HCT116 (cell line): ENCODE results near the gene KCNK1. TPM values are rescaled to one million over a fixed set of nuclear protein-coding genes. Genes with fewer than 3 reads are reported as not detected.

ENCODE experiments used
- ATAC-seq: fragments of 200-7000 bp; cut with Tn5 transposase; 2 replicates; pipeline ENCODE4 v1.9.1; 2020; ENCODE audit warnings: mild to moderate bottlenecking, moderate library complexity
- BruUV-seq: library from RNA; stranded (reverse); fragments of 400-500 nt; replicated peaks from 2 replicates; lab custom pipeline; 2021; lab: Mats Ljungman, UMichigan
- CTCF ChIA-PET: fragments of 300-600 bp; sonication (Branson Sonifier 250); formaldehyde crosslinking; loops from one replicate; lab custom pipeline; 2021; ENCODE audit warnings: antibody characterized with exemption; lab: Charles Lee
- POLR2A ChIA-PET: fragments of 300-600, 350-600 bp; sonication (Branson Sonifier 250); formaldehyde crosslinking; loops from one replicate; lab custom pipeline; 2021; ENCODE audit warnings: antibody characterized with exemption; lab: Charles Lee
- RAD21 ChIA-PET, 2 experiments: fragments of 300-600 bp; sonication (Branson Sonifier 250); formaldehyde crosslinking; loops; one replicate each; lab custom pipeline; 2023; ENCODE audit warnings: low total read pairs in 2 of 2; ENCODE audit not compliant: uncharacterized antibody in 2 of 2, unreplicated experiment in 2 of 2, low non-redundant PET in 1 of 2; lab: Charles Lee
- DNase-seq: peaks from one replicate; pipeline ENCODE4 v3.0.0-alpha.2; 2010; ENCODE audit warnings: low read depth, low spot score
- H2AFZ ChIP-seq: fragments of 200-600 bp; shearing (Covaris generic), sonication (generic); 2 replicates; pipeline ENCODE4 v1.6.1; 2017; ENCODE audit warnings: low read depth, mixed run types, mixed read lengths, antibody characterized with exemption, low read length; ENCODE audit not compliant: poor library complexity, severe bottlenecking
- H3K27ac ChIP-seq: 2 replicates; pipeline ENCODE4 v1.5.1; 2012; ENCODE audit warnings: low read depth, low read length
- H3K27me3 ChIP-seq: fragments of 200-600 bp; sonication (generic); 2 replicates; pipeline ENCODE4 v1.6.1; 2016; ENCODE audit warnings: mixed run types, low read length, mixed read lengths; ENCODE audit not compliant: insufficient read depth
- H3K36me3 ChIP-seq, 2 experiments: fragments of 200-500 bp in 1 of 2; fragments of 200-600 bp in 1 of 2; sonication (Bioruptor generic) in 1 of 2; sonication (generic) in 1 of 2; 2 replicates each; pipeline versions ENCODE4 v1.5.1 to v1.6.1; 2014 to 2016; ENCODE audit warnings: low read length in 2 of 2, inconsistent platforms in 1 of 2, mixed read lengths in 1 of 2, mixed run types in 1 of 2; ENCODE audit not compliant: insufficient read depth in 2 of 2, control insufficient read depth in 1 of 2
- H3K4me1 ChIP-seq, 2 experiments: fragments of 200-600 bp in 1 of 2; sonication (generic) in 1 of 2; 2 replicates each; pipeline versions ENCODE4 v1.5.1 to v1.6.1; 2012 to 2017; ENCODE audit warnings: low read length in 2 of 2, inconsistent platforms in 1 of 2, mild to moderate bottlenecking in 1 of 2, mixed read lengths in 1 of 2, mixed run types in 1 of 2, moderate library complexity in 1 of 2; ENCODE audit not compliant: insufficient read depth in 2 of 2, control insufficient read depth in 1 of 2
- H3K4me2 ChIP-seq: fragments of 200-600 bp; sonication (generic); 2 replicates; pipeline ENCODE4 v1.6.1; 2017; ENCODE audit warnings: mixed run types, low read length, mixed read lengths
- H3K4me3 ChIP-seq, 2 experiments: fragments of 200-600 bp in 1 of 2; sonication (generic) in 1 of 2; replicated peaks in 1 of 2; 2 replicates each; pipeline ENCODE4 v1.5.1; 2011 to 2016; ENCODE audit warnings: low read length in 2 of 2, control low read depth in 1 of 2, low read depth in 1 of 2, mild to moderate bottlenecking in 1 of 2, mixed read lengths in 1 of 2, mixed run types in 1 of 2
- H3K79me2 ChIP-seq: fragments of 200-600 bp; sonication (generic); 2 replicates; pipeline ENCODE4 v1.6.1; 2017; ENCODE audit warnings: mild to moderate bottlenecking, mixed run types, low read length, moderate library complexity, mixed read lengths; ENCODE audit not compliant: insufficient read depth
- H3K9ac ChIP-seq: fragments of 200-600 bp; sonication (generic); 2 replicates; pipeline ENCODE4 v1.6.1; 2016; ENCODE audit warnings: low read length, mixed read lengths
- H3K9me2 ChIP-seq: fragments of 200-600 bp; sonication (generic), shearing (Covaris generic); 2 replicates; pipeline ENCODE4 v1.6.1; 2017; ENCODE audit warnings: mixed run types, mild to moderate bottlenecking, moderate library complexity; ENCODE audit not compliant: insufficient read depth
- H3K9me3 ChIP-seq, 2 experiments: fragments of 200-500 bp in 1 of 2; fragments of 200-600 bp in 1 of 2; sonication (Bioruptor generic) in 1 of 2; sonication (generic) in 1 of 2; 2 replicates each; pipeline ENCODE4 v1.6.1; 2014 to 2017; ENCODE audit warnings: low read length in 2 of 2, mixed read lengths in 2 of 2, inconsistent platforms in 1 of 2, low read depth in 1 of 2, mild to moderate bottlenecking in 1 of 2, mixed run types in 1 of 2, moderate library complexity in 1 of 2; ENCODE audit not compliant: control insufficient read depth in 1 of 2, insufficient read depth in 1 of 2
- H4K20me1 ChIP-seq: fragments of 200-600 bp; sonication (generic), shearing (Covaris generic); 2 replicates; pipeline ENCODE4 v1.6.1; 2017; ENCODE audit warnings: mixed run types, mild to moderate bottlenecking, moderate library complexity; ENCODE audit not compliant: insufficient read depth
- CEBPB ChIP-seq: IDR thresholded peaks from 2 replicates; pipeline ENCODE4 v1.6.1; 2012; ENCODE audit warnings: low read depth
- ELF1 ChIP-seq: IDR thresholded peaks from 2 replicates; pipeline ENCODE4 v1.6.1; 2012; ENCODE audit warnings: low read depth, borderline replicate concordance
- EZH2phosphoT487 ChIP-seq: fragments of 200-600 bp; IDR thresholded peaks from 2 replicates; pipeline ENCODE4 v1.6.1; 2018; ENCODE audit warnings: antibody characterized with exemption, borderline replicate concordance
- FOSL1 ChIP-seq: IDR thresholded peaks from 2 replicates; pipeline ENCODE4 v1.6.1; 2012; ENCODE audit warnings: low read depth
- JUND ChIP-seq: IDR thresholded peaks from 2 replicates; pipeline ENCODE4 v1.6.1; 2012
- POLR2A ChIP-seq: IDR thresholded peaks from 2 replicates; pipeline ENCODE4 v1.7.0; 2011; ENCODE audit warnings: borderline replicate concordance; ENCODE audit not compliant: insufficient read depth, insufficient read length; ENCODE audit errors: extremely low read depth
- POLR2AphosphoS5 ChIP-seq: IDR thresholded peaks from 2 replicates; pipeline ENCODE4 v1.6.1; 2011; ENCODE audit warnings: mild to moderate bottlenecking, low read depth, low read length, moderate library complexity
- SRF ChIP-seq: IDR thresholded peaks from 2 replicates; pipeline ENCODE4 v1.6.1; 2012; ENCODE audit warnings: low read depth
- TCF7L2 ChIP-seq: IDR thresholded peaks from 2 replicates; pipeline ENCODE4 v1.7.0; 2011; ENCODE audit warnings: borderline replicate concordance, inconsistent platforms; ENCODE audit not compliant: insufficient read depth, insufficient read length; ENCODE audit errors: extremely low read depth
- YY1 ChIP-seq: IDR thresholded peaks from 2 replicates; pipeline ENCODE4 v1.6.1; 2011; ENCODE audit warnings: low read length, low read depth, moderate library complexity, mild to moderate bottlenecking; ENCODE audit not compliant: insufficient replicate concordance; ENCODE audit errors: extremely low read depth
- ZNF274 ChIP-seq: fragments of 200-500 bp; sonication (Bioruptor generic); IDR thresholded peaks from 2 replicates; pipeline ENCODE4 v1.6.1; 2014; ENCODE audit warnings: mild to moderate bottlenecking, low read depth, low read length, inconsistent platforms
- intact Hi-C: fragments of 100-400 bp; cut with micrococcal nuclease; formaldehyde crosslinking; loops from 2 replicates; pipeline ENCODE4 v1.10.0; 2022
- total RNA-seq: library from RNA; stranded (reverse); gene quantifications from one replicate; pipeline ENCODE4 v1.2.1, GENCODE V29; 2021; ENCODE audit not compliant: unreplicated experiment
- TF ChIP-seq, protein P1 (sequence below): IDR thresholded peaks from 2 replicates; pipeline ENCODE4 v1.6.1; 2012; ENCODE audit warnings: low read depth

KCNK1 gene
- total RNA-seq, 1 experiment from 2014 or later = 28.4 TPM

DNA sequence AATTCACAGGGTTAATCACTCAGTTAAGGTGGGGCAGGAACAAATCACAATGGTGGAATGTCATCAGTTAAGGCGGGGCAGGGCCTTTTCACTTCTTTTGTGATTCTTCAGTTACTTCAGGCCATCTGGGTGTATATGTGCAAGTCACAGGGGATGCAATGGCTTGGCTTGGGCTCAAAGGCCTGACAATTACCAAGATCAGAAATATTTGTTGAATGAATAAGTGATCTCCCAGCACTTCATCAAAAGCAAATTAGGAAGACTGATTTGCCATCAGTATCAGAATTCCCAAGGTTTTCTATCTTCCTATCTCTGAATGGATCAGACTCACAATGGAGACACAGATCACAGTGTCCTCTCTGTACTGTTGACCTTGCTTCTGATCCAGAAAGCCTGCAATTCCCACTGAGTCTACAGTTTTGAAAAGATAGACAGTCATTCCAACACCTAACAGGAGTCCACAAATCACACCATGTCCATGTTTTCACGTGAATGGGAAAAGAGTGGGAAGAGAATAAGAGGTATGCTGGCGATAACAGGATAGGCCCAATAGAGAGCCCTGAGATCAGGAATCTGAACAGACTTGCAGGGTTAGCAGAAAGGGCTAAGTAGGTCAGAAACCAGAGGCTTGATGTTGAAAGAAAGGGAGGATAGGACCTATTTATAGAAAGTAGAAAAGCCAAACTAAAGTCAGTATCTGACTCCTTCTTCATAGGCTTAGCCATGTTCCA, 75.3 kb downstream of the KCNK1 start:
- ChIA-PET RAD21 (no interaction called here), POLR2A (no interaction called here), CTCF (no interaction called here)
- H3K9ac ChIP-seq = no peak overlapping the region
- H3K4me2 ChIP-seq = peak overlapping the region; percentile 39
- no peaks in the 10 kb centered on the region for H3K9me2 ChIP-seq
- ATAC-seq (peak; percentile 22; the same call in 1 of the 2 replicates), DNase-seq (no peak)
- H4K20me1 ChIP-seq = no peaks in the 10 kb centered on the region
- H3K27ac ChIP-seq = no peak overlapping the region
- no peaks in the 10 kb centered on the region for H3K9me3 ChIP-seq
- H3K4me3 ChIP-seq = no peak overlapping the region
- intact Hi-C loops = no loop called here
- H3K27me3 ChIP-seq = no peaks in the 10 kb centered on the region
- no peaks in the 10 kb centered on the region for H3K36me3 ChIP-seq
- no peaks in the 10 kb centered on the region for H3K79me2 ChIP-seq
- peaks cover 0 to 8% of the 10 kb centered on the region in 2 experiments; a peak in 3 of 4 replicates for H3K4me1 ChIP-seq
- BruUV-seq = no TSS peak
- no peak for TF ChIP-seq YY1
- no peak for TF ChIP-seq TCF7L2
- no peak for TF ChIP-seq JUND
- TF ChIP-seq FOSL1 = no peak
- TF ChIP-seq POLR2AphosphoS5 = no peak
- TF ChIP-seq ZNF274 = no peak
- no peak for TF ChIP-seq CEBPB
- TF ChIP-seq ELF1 = no peak
- H2AFZ ChIP-seq = no peak overlapping the region

DNA sequence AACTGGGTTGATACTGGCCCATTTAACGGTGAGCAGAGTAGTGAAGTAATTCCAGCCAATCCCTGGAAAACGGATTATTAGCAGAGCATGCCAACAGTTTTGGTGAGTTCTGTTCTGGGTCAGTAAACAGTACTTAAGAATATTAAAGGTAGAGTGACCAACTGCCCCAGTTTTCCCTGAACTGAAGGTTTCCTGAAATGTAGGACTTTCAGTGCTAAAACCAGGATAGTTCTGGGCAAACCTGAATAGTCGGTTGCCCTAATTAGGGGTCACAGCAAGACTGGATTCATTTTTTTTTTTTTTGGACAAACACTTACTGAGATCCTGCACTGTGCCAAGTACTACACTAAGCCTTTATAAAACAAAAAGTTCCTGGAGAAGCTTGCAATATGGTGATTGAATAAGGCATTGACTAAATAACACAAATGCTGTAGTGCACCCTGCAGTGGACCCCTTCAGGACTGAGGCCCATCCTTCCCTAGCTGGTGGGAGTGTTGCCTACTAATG, 75.9 kb downstream of the KCNK1 start:
- Histone ChIP-seq H3K27me3 (no peaks in the 10 kb centered on the region), H3K79me2 (no peaks in the 10 kb centered on the region), H3K27ac (no peak overlapping the region), H3K9me2 (no peaks in the 10 kb centered on the region), H3K4me1 (peaks cover 0 to 8% of the 10 kb centered on the region in 2 experiments; a peak in 3 of 4 replicates), H2AFZ (no peak overlapping the region), H3K9ac (no peak overlapping the region), H3K9me3 (no peaks in the 10 kb centered on the region), H3K4me2 (no peak overlapping the region), H3K4me3 (no peak overlapping the region), H4K20me1 (no peaks in the 10 kb centered on the region), H3K36me3 (no peaks in the 10 kb centered on the region)
- CTCF ChIA-PET = no interaction called here
- intact Hi-C loops = no loop called here
- BruUV-seq = no TSS peak
- POLR2A ChIA-PET = no interaction called here
- TF ChIP-seq SRF = no peak
- no peak for TF ChIP-seq EZH2phosphoT487
- TF ChIP-seq ELF1 = no peak
- TF ChIP-seq, protein P1, sequence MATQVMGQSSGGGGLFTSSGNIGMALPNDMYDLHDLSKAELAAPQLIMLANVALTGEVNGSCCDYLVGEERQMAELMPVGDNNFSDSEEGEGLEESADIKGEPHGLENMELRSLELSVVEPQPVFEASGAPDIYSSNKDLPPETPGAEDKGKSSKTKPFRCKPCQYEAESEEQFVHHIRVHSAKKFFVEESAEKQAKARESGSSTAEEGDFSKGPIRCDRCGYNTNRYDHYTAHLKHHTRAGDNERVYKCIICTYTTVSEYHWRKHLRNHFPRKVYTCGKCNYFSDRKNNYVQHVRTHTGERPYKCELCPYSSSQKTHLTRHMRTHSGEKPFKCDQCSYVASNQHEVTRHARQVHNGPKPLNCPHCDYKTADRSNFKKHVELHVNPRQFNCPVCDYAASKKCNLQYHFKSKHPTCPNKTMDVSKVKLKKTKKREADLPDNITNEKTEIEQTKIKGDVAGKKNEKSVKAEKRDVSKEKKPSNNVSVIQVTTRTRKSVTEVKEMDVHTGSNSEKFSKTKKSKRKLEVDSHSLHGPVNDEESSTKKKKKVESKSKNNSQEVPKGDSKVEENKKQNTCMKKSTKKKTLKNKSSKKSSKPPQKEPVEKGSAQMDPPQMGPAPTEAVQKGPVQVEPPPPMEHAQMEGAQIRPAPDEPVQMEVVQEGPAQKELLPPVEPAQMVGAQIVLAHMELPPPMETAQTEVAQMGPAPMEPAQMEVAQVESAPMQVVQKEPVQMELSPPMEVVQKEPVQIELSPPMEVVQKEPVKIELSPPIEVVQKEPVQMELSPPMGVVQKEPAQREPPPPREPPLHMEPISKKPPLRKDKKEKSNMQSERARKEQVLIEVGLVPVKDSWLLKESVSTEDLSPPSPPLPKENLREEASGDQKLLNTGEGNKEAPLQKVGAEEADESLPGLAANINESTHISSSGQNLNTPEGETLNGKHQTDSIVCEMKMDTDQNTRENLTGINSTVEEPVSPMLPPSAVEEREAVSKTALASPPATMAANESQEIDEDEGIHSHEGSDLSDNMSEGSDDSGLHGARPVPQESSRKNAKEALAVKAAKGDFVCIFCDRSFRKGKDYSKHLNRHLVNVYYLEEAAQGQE = no peak
- no peak for TF ChIP-seq POLR2A
- TF ChIP-seq TCF7L2 = no peak
- RAD21 ChIA-PET = no interaction called here
- no peak for ATAC-seq
- no peak for DNase-seq
